Liver (tissue), 3 donors: Measurements from ENCODE around the gene FRMD4A.

ENCODE experiments used
- CTCF ChIP-seq: fragments of 150-350 bp; IDR thresholded peaks from 2 replicates; pipeline ENCODE4 v1.5.1; 2017; ENCODE audit warnings: improper control_type of control experiment, low read depth, low read length; ENCODE audit not compliant: missing input control
- EGR1 ChIP-seq, 2 donors: IDR thresholded peaks; 2 replicates each; pipeline ENCODE4 v1.6.1; 2016 to 2018; ENCODE audit warnings: antibody characterized with exemption in 2 of 2, low read depth in 2 of 2
- GABPA ChIP-seq, 2 donors: IDR thresholded peaks in 1 of 2; conservative IDR thresholded peaks in 1 of 2; 2 replicates each; pipeline ENCODE4 v1.6.1; 2016; ENCODE audit warnings: antibody characterized with exemption in 2 of 2, mild to moderate bottlenecking in 1 of 2, moderate library complexity in 1 of 2
- HNF4A ChIP-seq, 2 donors: conservative IDR thresholded peaks; 2 replicates each; pipeline ENCODE4 v1.6.1; 2016; ENCODE audit warnings: antibody characterized with exemption in 2 of 2, mild to moderate bottlenecking in 2 of 2
- JUND ChIP-seq, 2 donors: IDR thresholded peaks; 2 replicates each; pipeline ENCODE4 v1.6.1; 2016; ENCODE audit warnings: antibody characterized with exemption in 2 of 2
- MAX ChIP-seq: IDR thresholded peaks from 2 replicates; pipeline ENCODE4 v1.6.1; 2016; ENCODE audit warnings: antibody characterized with exemption
- RAD21 ChIP-seq, 2 donors: IDR thresholded peaks; 2 replicates each; pipeline ENCODE4 v1.6.1; 2016; ENCODE audit warnings: antibody characterized with exemption in 2 of 2, mild to moderate bottlenecking in 2 of 2
- REST ChIP-seq: IDR thresholded peaks from 2 replicates; pipeline ENCODE4 v1.6.1; 2016; ENCODE audit warnings: antibody characterized with exemption, mild to moderate bottlenecking
- RXRA ChIP-seq, 2 donors: IDR thresholded peaks; 2 replicates each; pipeline ENCODE4 v1.6.1; 2017 to 2018; ENCODE audit warnings: antibody characterized with exemption in 2 of 2, mild to moderate bottlenecking in 1 of 2
- SP1 ChIP-seq: IDR thresholded peaks from 2 replicates; pipeline ENCODE4 v1.6.1; 2018; ENCODE audit warnings: antibody characterized with exemption, mild to moderate bottlenecking
- TAF1 ChIP-seq: conservative IDR thresholded peaks from 2 replicates; pipeline ENCODE4 v1.6.1; 2016; ENCODE audit warnings: antibody characterized with exemption, mild to moderate bottlenecking
- YY1 ChIP-seq: IDR thresholded peaks from 2 replicates; pipeline ENCODE4 v1.6.1; 2016; ENCODE audit warnings: antibody characterized with exemption, mild to moderate bottlenecking
- ZBTB33 ChIP-seq: IDR thresholded peaks from 2 replicates; pipeline ENCODE4 v1.6.1; 2016; ENCODE audit warnings: antibody characterized with exemption
- donor health status: healthy.
- donor health status: healthy.

GRCh38 chr10:14329746-14330173 lies 964 bp downstream of the FRMD4A start:
- TF ChIP-seq REST, result no peak
- TF ChIP-seq SP1, result no peak
- no peak for TF ChIP-seq GABPA (IDR thresholded peaks at IDR 0.05 in 1 of 2, conservative IDR thresholded peaks at IDR 0.05 in 1 of 2)
- no peak for TF ChIP-seq CTCF
- TF ChIP-seq YY1, result no peak
- no peak for TF ChIP-seq ZBTB33
- TF ChIP-seq JUND (IDR thresholded peaks at IDR 0.05), result no peak
- TF ChIP-seq TAF1, result no peak
- no peak for TF ChIP-seq MAX
- TF ChIP-seq HNF4A (conservative IDR thresholded peaks at IDR 0.05), result no peak
- no peak for TF ChIP-seq RXRA (IDR thresholded peaks at IDR 0.05)
- TF ChIP-seq RAD21 (IDR thresholded peaks at IDR 0.05), result no peak
- TF ChIP-seq EGR1 (IDR thresholded peaks at IDR 0.05; ENCODE audit: low read depth in 2 of 2), result no peak
